NAMALWA (cell line): ENCODE data around the gene EFR3B.
A peak's percentile ranks its signal among the peaks of the same experiment; 100 is the strongest.
"Not testable (repeated sequence)": the region's sequence is repeated elsewhere in the genome, so short reads cannot be mapped to it uniquely, and the experiment has no call there.

Source experiments
- DNase-seq: peaks from one replicate; pipeline ENCODE4 v3.0.0-alpha.2; 2015; ENCODE audit warnings: low spot score

EFR3B gene

GRCh38 chr2:25041928-25042320 lies at the start of gene EFR3B:
EFR3B (plus strand) TSS chr2:25042076; CDS start chr2:25042313, 237 bp downstream.
- peak; percentile 89 for DNase-seq

- peak; percentile 16 for DNase-seq
Observed at GRCh38 chr2:24993406-24994145, 48.3 kb upstream of the EFR3B start.

- no peak for DNase-seq
Observed at GRCh38 chr2:24994146-24994724, 47.6 kb upstream of the EFR3B start.

GRCh38 chr2:24999097-24999496 lies 42.8 kb upstream of the EFR3B start:
- not testable (repeated sequence) for DNase-seq

- no peak for DNase-seq
Observed at GRCh38 chr2:25000036-25000435, 41.8 kb upstream of the EFR3B start.

GRCh38 chr2:25000503-25001324 lies 41.2 kb upstream of the EFR3B start:
- no peak for DNase-seq

GRCh38 chr2:25001325-25001637 lies 40.6 kb upstream of the EFR3B start:
- DNase-seq = no peak

GRCh38 chr2:25002066-25002465 lies 39.8 kb upstream of the EFR3B start:
- no peak for DNase-seq

- DNase-seq = no peak
Observed at GRCh38 chr2:25009954-25010353, 31.9 kb upstream of the EFR3B start.

GRCh38 chr2:25011342-25011741 lies 30.5 kb upstream of the EFR3B start:
- DNase-seq = not testable (repeated sequence)

GRCh38 chr2:25014631-25015030 lies 27.2 kb upstream of the EFR3B start:
- DNase-seq = no peak

- no peak for DNase-seq
Observed at GRCh38 chr2:25018681-25019080, 23.2 kb upstream of the EFR3B start.

GRCh38 chr2:25021791-25022362 lies 20.0 kb upstream of the EFR3B start:
- no peak for DNase-seq

GRCh38 chr2:25023333-25023732 lies 18.5 kb upstream of the EFR3B start:
- no peak for DNase-seq

- no peak for DNase-seq
Observed at GRCh38 chr2:25025229-25026007, 16.5 kb upstream of the EFR3B start.

GRCh38 chr2:25026008-25026530 lies 15.8 kb upstream of the EFR3B start:
- no peak for DNase-seq

GRCh38 chr2:25029183-25029554 lies 12.7 kb upstream of the EFR3B start:
- no peak for DNase-seq

- DNase-seq = no peak
Observed at GRCh38 chr2:25030702-25031101, 11.2 kb upstream of the EFR3B start.

- no peak for DNase-seq
Observed at GRCh38 chr2:25032094-25032493, 9.8 kb upstream of the EFR3B start.

- DNase-seq = no peak
Observed at GRCh38 chr2:25032901-25033300, 9.0 kb upstream of the EFR3B start.

- no peak for DNase-seq
Observed at GRCh38 chr2:25034081-25034480, 7.8 kb upstream of the EFR3B start.
